ENCODE results near the gene SEC61A2. TPM values are rescaled to one million over a fixed set of nuclear protein-coding genes. Genes with fewer than 3 reads are reported as not detected.

The SEC61A2 gene
- total RNA-seq, 4 donors from 2014 or later = 4.5 to 12.9 (median 5.9) TPM

- TF ChIP-seq, protein P1, sequence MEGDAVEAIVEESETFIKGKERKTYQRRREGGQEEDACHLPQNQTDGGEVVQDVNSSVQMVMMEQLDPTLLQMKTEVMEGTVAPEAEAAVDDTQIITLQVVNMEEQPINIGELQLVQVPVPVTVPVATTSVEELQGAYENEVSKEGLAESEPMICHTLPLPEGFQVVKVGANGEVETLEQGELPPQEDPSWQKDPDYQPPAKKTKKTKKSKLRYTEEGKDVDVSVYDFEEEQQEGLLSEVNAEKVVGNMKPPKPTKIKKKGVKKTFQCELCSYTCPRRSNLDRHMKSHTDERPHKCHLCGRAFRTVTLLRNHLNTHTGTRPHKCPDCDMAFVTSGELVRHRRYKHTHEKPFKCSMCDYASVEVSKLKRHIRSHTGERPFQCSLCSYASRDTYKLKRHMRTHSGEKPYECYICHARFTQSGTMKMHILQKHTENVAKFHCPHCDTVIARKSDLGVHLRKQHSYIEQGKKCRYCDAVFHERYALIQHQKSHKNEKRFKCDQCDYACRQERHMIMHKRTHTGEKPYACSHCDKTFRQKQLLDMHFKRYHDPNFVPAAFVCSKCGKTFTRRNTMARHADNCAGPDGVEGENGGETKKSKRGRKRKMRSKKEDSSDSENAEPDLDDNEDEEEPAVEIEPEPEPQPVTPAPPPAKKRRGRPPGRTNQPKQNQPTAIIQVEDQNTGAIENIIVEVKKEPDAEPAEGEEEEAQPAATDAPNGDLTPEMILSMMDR (IDR thresholded peaks at IDR 0.05) = no peak
- ATAC-seq (ENCODE audit: low FRiP score) = no peak
Measured at GRCh38 chr10:12098966-12099365, 30.5 kb upstream of the SEC61A2 start.

DNA sequence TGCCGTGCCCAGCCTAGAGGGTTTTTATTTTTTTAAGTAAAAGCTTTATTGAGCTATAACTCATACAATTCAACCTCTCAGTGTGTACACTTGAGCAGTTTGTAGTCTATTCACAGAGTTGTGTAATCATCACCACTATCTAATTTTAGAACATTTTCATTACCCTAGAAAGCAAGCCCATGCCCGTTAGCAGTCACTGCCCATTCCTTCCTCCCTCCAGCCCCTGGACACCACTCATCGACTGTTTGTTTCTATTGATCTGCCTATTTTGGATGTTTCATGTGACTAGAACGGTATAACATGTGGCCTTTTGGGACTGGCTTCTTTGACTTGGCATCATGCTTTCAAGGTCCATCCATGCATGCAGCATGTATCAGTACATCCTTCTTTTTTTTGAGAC is 25.7 kb upstream of the SEC61A2 start:
- TF ChIP-seq, protein P1 (IDR thresholded peaks at IDR 0.05) = no peak
- no peak for DNase-seq (ENCODE audit: low spot score)
- ATAC-seq (ENCODE audit: low FRiP score) = no peak

More at GRCh38 chr10:12098966-12099365, 30.5 kb upstream of the SEC61A2 start:
- DNase-seq (ENCODE audit: low spot score) = no peak

DNA sequence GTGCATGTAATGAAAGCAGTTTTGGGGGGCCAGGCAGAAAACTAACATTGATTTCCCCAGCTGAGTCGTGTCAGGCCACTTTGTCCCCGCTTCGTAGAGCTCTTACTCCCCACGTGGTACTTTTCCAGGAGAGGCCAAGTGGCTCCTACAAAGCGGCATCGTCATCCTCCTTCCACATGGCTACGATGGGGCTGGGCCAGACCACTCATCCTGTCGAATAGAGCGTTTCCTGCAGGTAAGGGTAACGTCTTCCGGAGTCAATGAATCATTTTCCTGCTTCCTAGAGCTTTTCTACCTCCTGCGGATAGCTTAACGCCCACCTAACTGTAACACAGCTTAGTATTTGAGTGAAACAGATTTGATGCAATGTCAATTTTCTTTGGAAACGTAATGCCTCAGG is 21.7 kb upstream of the SEC61A2 start:
- TF ChIP-seq, protein P1 (IDR thresholded peaks at IDR 0.05) = no peak
- no peak for DNase-seq (ENCODE audit: low spot score)
- ATAC-seq (ENCODE audit: low FRiP score) = no peak

DNA sequence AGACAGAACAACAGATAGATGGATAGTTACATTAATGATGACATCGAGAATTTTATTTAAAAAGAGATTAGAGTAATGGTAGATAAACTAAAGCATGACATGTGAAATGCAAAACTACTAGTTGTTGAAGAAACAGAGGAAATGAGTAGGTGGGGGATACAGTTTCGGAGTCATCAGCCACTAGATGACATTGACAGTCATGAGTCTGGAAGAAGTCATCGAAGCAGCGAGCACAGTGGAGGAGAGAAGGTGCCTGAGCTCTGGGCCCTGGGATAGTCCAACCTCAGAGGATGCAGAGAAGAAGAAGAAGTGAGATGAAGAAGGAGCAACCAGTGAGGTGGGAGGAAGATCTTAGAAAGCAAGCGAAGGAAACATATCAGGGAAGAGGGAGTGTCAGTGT is 20.2 kb upstream of the SEC61A2 start:
- DNase-seq (ENCODE audit: low spot score) (no peak), ATAC-seq (ENCODE audit: low FRiP score) (no peak)
- TF ChIP-seq, protein P1 (IDR thresholded peaks at IDR 0.05) = no peak

DNA sequence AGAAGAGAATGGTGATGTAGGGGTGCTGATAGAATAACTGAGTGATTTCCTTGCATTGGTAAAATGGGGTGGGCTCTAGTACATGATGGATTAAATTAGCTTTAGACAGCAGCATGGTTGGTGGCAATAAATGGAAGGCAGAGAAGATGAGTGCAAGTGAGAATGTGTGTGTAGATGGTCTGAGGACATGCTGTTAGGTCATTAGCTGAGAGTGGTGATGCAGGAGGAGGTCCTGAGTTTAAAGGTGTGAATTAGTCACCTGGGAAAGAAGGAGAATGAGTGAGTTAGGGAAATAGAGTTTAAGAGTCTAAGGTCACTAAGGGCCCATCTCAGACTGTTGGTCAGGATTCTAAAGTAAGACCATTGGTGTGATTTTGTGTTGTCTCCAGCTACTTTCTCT is 17.9 kb upstream of the SEC61A2 start:
- TF ChIP-seq, protein P1 (IDR thresholded peaks at IDR 0.05) = no peak
- DNase-seq (ENCODE audit: low spot score) (no peak), ATAC-seq (ENCODE audit: low FRiP score) (no peak)

- DNase-seq (ENCODE audit: low spot score) (no peak), ATAC-seq (ENCODE audit: low FRiP score) (no peak)
- TF ChIP-seq, protein P1 (IDR thresholded peaks at IDR 0.05) = no peak
Measured at GRCh38 chr10:12113627-12114026, 15.8 kb upstream of the SEC61A2 start.

DNA sequence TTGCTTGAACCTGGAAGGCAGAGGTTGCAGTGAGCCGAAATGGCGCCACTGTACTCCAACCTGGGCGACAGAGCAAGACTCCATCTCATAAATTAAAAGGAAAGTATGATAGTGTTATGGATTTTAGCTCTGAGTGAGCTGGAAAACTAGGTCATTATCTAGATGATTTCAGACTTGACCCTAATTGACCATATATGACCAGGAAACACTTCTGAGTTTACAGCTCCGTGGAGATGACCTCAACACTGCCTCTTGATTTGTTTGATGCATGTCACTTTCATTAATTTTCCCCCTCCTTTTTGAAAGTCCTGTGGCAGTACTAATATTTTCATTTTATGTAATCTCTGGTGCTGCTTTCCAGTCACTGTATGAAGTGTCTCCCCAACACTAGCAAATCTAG is 7.8 kb upstream of the SEC61A2 start:
- DNase-seq (ENCODE audit: low spot score) (no peak), ATAC-seq (ENCODE audit: low FRiP score) (no peak)
- TF ChIP-seq, protein P1 (IDR thresholded peaks at IDR 0.05) = no peak

All from omental fat pad (tissue), 4 donors.